HG02642 (cell line): ENCODE results near the gene SLC49A3.
A peak's percentile ranks its signal among the peaks of the same experiment; 100 is the strongest.
"Not testable (repeated sequence)": the region's sequence is repeated elsewhere in the genome, so short reads cannot be mapped to it uniquely, and the experiment has no call there.

ENCODE experiments used
- ATAC-seq: cut with Tn5 transposase; IDR thresholded peaks from one replicate; pipeline ENCODE4 v1.9.1; 2021; ENCODE audit warnings: mild to moderate bottlenecking; ENCODE audit not compliant: unreplicated experiment, poor library complexity

SLC49A3 gene

GRCh38 chr4:669806-670559, 19.0 kb downstream of the SLC49A3 start:
- not testable (repeated sequence) for ATAC-seq

GRCh38 chr4:668219-668618, 20.7 kb downstream of the SLC49A3 start:
- not testable (repeated sequence) for ATAC-seq

DNA sequence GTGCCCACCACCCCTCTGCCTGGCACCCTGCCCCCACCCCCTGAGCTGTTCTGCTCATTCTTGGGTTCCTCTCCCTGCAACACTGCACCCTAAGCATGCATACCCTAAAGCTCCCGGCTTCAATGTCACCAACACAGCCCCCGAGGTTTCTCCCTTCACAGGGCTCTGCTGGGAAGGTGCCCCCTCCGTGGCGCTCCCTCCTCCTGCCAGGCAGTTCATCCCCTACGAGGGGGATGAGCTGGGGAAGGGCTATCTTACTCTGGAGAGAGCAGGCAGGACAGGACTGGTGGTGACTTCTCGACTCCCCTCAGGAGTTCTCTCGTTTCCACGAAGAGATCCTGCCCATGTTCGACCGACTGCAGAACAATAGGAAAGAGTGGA, 21.4 kb downstream of the SLC49A3 start:
- no peak for ATAC-seq

- no peak for ATAC-seq
Observed at GRCh38 chr4:666822-667544, 22.0 kb downstream of the SLC49A3 start.

DNA sequence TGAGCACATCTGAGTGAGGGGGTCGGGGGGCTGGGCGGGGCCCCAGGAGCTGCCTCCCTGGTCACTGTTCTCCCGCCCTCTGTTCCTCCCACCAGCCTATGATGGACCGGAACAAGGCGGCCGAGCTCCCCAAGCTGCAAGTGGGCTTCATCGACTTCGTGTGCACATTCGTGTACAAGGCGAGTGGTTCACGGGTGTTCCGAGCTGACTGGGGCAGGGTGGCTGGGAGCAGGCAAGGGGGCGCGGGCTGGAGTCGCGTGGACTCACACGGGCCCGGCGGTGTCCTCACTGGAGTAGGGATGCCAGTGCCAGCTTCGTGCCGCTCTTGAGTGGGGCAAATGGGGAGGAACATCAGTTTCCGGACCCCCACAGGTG, 22.5 kb downstream of the SLC49A3 start:
- no peak for ATAC-seq

DNA sequence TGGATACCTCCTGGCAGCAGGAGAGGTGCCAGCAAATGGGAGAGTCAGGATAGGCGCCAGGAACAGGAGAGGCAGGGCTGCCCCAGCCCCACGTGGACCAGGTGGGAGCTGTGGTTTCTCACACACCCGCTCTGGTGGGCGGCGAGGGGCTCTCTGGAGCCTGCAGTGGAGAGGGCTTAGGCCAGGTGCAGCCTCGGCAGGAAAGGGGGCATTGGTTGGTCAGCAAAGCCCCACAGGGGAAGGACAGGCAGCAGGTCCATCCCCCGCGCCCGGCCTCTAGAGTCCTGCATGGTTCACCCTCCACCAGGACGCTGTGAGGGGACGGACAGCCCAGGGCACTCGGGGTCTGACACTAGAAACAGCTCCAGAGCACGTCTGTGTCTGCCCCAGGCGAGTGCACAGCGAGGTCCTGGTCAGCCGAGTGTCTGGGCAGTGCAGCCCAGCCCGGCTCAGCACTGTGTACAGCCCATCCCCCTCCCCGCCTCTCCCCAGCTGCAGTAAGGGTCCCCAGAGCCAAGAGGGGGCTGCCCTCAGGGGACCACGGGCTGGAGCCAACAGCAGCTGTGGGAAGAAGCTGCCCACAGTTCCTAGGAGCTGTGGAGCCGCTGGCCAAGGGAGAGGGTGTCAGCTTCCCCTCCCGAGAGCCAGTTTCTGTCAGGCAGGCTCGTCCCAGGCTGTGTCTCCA, 23.1 kb downstream of the SLC49A3 start:
- no peak for ATAC-seq

GRCh38 chr4:665381-665750, 23.6 kb downstream of the SLC49A3 start:
- ATAC-seq, result no peak

DNA sequence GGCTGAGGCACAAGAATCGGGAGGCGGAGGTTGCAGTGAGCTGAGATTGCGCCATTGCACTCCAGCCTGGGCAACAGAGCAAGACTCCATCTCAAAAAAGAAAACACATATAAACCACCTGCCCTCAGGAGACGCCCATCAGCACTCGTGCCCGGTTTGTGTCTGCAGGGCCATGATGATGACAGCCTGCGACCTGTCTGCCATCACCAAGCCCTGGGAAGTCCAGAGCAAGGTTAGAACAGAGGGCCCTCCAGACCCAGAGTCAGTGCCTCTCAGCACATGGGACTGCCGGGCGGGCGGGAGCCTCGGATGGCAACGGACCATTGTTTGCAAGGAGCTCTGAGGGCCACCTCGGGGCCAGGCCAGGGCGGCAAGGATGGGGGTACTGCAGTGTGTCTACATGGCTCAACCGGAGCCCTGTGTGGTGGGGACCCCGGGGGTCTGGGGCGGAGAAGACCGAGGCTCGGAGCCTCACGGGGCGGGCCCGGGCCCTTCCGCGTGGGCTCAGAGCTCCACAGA, 24.2 kb downstream of the SLC49A3 start:
- no peak for ATAC-seq

- peak; percentile 71 for ATAC-seq
Observed at GRCh38 chr4:663438-664428, 25.2 kb downstream of the SLC49A3 start.

GRCh38 chr4:663046-663437, 25.9 kb downstream of the SLC49A3 start:
- ATAC-seq, result no peak

DNA sequence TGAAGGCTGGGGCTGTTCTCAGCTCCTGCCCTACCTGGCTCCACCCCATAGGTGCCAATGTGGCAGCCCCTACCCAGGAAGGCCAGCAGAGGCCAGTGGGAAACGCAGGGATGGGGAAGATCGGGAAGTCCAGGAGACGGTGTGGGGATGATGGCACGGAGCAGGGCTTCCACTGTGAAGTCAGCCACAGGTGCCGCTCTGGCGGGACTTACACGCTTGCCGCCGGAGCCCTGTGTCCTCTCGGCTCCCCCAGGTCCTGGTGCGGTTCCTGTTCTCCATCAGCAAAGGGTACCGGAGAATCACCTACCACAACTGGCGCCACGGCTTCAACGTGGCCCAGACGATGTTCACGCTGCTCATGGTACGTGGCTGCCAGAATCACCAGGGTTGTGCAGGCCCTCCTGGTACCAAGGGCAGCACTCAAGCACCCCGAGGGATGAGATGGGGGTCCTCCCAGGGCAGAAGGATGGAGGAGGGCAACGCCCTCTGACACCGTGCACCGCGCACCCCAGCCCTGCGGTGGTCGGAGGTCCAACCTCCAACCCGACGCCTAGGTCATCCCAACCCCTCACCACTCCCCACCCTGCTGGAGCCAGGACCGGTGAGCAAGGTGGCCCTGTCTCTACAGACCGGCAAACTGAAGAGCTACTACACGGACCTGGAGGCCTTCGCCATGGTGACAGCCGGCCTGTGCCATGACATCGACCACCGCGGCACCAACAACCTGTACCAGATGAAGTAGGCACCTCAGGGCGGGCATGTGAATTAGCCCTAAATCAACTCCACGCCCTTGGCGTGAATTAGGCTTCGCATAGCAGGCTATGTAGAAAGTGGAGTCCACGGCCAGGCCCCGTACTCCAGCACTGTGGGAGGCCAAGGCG, 26.8 kb downstream of the SLC49A3 start:
- no peak for ATAC-seq

DNA sequence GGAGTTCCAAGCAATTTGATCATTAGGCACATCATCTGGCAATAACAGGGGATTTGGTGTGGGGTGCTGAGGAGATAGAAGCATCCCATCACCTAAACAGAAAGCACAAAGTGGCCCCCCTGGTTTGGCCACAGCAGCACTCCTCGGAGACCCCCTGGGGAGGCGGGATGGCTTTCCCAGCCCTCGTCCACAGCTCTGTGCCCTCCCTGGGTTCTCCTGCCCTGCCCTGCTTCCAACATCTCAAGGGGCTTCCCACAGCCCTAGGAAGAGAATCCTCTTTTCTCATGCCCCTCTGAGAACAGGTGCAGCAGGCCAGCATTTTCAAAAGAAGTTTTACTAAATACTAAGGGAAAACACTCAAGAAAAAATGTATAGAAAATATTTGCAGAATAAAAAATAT, 27.7 kb downstream of the SLC49A3 start:
- no peak for ATAC-seq

DNA sequence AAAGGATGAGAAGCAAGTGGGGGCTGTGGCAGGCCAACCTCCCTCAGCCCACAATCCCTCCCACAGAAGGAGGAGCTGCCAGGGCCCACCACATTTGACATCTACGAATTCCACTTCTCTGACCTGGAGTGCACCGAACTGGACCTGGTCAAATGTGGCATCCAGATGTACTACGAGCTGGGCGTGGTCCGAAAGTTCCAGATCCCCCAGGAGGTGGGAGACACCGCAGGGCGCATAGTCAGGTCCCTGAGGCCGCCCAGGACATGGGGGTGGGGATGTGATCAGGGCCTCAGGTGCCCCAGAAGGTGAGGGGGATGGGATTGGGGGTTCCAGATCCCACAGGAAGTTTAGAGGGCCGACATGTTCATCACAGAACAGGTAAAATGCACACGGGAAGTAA, 28.6 kb downstream of the SLC49A3 start:
- ATAC-seq, result no peak

- ATAC-seq, result no peak
Observed at GRCh38 chr4:659851-660250, 29.1 kb downstream of the SLC49A3 start.

DNA sequence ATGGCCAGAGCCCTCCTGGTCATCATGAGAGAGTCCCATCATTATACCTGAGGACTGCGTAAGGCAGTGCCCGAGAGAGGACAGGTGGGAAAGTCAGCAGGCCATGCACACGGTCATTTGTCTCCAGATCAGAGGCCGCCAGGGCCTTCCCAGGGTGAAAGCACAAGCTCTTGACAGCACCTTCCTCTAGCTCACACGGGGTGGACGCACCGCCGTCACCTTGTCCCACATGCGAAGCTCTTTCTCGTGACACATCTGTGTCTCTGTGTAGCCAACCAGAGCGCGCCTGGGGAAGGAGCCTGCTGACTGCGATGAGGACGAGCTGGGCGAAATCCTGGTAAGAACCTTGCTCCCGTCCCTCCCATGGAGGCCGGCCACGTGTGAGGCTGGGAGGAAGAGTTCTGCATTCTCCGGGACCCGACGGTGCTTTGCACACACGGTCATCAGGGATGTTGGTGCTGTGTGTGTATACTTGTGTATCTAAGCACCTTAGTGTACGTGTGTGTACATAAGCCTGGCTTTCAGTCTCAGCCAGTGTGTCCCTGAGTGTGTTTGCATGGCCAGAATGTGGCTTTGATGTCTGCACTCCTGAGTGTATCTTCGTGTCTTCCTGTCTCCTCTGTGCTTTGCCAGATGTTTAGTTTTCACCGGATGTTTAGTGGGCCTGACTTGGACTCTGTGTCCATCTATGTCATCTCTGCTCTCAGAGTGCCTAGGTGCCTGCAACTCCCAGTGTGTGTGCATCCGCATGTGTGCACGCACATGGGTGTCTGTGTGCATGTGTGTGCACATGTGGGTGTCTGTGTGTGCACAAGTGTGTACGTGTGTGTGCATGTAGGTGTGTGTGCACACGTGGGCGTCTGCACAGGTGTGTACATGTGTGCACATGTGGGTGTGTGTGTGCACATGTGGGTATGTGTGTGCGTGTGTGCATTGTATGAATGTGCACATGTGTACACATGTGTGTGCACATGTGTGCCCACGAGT, 30.0 kb downstream of the SLC49A3 start:
- ATAC-seq, result no peak

GRCh38 chr4:657834-658667, 30.9 kb downstream of the SLC49A3 start:
- no peak for ATAC-seq

DNA sequence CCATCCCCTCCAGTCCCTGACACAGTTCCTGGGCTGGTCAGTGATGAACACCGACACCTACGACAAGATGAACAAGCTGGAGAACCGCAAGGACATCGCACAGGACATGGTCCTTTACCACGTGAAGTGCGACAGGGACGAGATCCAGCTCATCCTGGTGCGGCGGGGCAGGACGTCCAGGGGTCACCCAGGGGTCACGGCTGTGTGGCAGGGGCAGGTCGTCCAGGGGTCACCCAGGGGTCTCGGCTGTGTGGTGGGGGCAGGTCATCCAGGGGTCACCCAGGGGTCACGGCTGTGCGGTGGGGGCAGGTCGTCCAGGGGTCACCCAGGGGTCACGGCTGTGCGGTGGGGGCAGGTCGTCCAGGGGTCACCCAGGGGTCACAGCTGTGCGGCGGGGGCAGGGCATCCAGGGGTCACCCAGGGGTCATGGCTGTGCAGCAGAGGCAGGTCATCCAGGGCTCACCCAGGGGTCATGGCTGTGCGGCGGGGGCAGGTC, 31.6 kb downstream of the SLC49A3 start:
- ATAC-seq, result no peak
